Measurements from ENCODE around the gene HSP90B1. TPM values are rescaled to one million over a fixed set of nuclear protein-coding genes. Genes with fewer than 3 reads are reported as not detected.

Gene HSP90B1
- total RNA-seq, 1 donor from 2014 or later: 748 TPM

DNA sequence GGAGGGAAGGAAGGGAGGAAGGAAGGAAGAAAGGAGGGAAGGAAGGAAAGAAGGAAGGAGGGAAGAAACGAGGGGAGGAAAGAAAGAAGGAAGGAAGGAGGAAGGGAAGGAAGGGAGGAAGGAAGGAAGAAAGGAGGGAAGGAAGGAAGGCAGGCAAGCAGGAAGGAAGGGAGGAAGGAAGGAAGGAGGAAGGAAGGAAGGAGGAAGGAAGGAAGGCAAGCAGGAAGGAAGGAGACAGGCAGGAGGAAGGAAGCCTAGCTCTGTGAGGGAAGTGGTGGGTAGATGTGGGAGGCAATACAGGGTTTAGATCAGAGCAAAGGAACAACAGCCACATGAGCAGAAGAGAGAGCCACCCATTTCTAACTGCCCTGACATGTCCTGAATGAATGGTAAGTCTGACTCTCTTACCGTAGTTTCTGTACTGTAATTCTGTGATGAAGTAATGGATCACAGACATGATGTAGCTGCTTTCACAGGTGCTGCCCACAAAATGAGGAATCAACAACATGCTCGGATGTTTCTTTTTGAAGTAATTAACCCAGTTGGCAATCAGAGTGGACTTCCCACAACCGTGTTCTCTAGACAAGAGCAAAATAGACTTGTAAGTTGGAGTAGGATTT, 24.4 kb upstream of the HSP90B1 start:
- H3K4me3 ChIP-seq (ENCODE audit: low read depth, low read length): no peak overlapping the region
- H3K36me3 ChIP-seq (ENCODE audit: control insufficient read depth, insufficient read depth, low read length): no peaks in the 10 kb centered on the region
- DNase-seq (ENCODE audit: low read depth): no peak
- peaks cover 2% of the 10 kb centered on the region for H3K27me3 ChIP-seq (ENCODE audit: control insufficient read depth, insufficient read depth, low read length)
- TF ChIP-seq, protein P1, sequence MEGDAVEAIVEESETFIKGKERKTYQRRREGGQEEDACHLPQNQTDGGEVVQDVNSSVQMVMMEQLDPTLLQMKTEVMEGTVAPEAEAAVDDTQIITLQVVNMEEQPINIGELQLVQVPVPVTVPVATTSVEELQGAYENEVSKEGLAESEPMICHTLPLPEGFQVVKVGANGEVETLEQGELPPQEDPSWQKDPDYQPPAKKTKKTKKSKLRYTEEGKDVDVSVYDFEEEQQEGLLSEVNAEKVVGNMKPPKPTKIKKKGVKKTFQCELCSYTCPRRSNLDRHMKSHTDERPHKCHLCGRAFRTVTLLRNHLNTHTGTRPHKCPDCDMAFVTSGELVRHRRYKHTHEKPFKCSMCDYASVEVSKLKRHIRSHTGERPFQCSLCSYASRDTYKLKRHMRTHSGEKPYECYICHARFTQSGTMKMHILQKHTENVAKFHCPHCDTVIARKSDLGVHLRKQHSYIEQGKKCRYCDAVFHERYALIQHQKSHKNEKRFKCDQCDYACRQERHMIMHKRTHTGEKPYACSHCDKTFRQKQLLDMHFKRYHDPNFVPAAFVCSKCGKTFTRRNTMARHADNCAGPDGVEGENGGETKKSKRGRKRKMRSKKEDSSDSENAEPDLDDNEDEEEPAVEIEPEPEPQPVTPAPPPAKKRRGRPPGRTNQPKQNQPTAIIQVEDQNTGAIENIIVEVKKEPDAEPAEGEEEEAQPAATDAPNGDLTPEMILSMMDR (IDR thresholded peaks at IDR 0.05; ENCODE audit: insufficient read depth, low read length, poor library complexity, severe bottlenecking): no peak

DNA sequence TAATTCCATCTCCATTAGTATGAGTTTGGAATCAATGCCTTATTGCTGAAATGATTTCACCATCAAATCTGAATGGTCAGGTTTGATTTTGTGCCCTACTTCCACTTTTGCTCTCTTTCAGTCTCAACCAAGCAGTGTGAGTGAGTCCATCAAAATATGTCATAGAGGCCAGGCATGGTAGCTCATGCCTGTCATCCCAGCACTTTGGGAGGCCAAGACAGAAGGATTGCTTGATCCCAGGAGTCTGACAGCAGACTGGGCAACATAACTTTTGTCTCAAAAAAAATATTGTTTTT, 22.0 kb upstream of the HSP90B1 start:
- Histone ChIP-seq H3K27me3 (ENCODE audit: control insufficient read depth, insufficient read depth, low read length) (no peaks in the 10 kb centered on the region), H3K36me3 (ENCODE audit: control insufficient read depth, insufficient read depth, low read length) (no peaks in the 10 kb centered on the region), H3K4me3 (ENCODE audit: low read depth, low read length) (no peak overlapping the region)
- no peak for DNase-seq (ENCODE audit: low read depth)
- TF ChIP-seq, protein P1 (IDR thresholded peaks at IDR 0.05; ENCODE audit: insufficient read depth, low read length, poor library complexity, severe bottlenecking): no peak

DNA sequence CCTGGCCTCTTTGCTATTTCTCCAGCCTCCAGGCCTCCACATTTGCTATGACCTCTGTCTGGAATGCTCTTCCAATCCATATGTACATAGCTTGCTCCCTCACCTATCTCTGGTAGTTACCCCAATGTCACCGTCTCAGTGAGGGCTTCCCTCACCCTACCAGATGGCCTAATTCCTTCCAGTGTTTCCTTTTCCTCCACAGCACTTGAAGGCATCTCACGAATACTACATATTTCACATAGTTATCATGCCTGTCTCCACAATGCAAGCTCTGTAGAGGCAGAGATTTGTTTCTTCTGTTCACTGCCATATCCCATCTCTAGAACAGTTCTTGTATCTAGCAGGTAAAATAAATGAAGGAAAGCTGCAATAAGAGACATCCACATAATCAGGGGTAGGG, 21.3 kb upstream of the HSP90B1 start:
- no peak overlapping the region for H3K4me3 ChIP-seq (ENCODE audit: low read depth, low read length)
- TF ChIP-seq, protein P1 (IDR thresholded peaks at IDR 0.05; ENCODE audit: insufficient read depth, low read length, poor library complexity, severe bottlenecking): no peak
- no peaks in the 10 kb centered on the region for H3K36me3 ChIP-seq (ENCODE audit: control insufficient read depth, insufficient read depth, low read length)
- no peaks in the 10 kb centered on the region for H3K27me3 ChIP-seq (ENCODE audit: control insufficient read depth, insufficient read depth, low read length)
- no peak for DNase-seq (ENCODE audit: low read depth)

DNA sequence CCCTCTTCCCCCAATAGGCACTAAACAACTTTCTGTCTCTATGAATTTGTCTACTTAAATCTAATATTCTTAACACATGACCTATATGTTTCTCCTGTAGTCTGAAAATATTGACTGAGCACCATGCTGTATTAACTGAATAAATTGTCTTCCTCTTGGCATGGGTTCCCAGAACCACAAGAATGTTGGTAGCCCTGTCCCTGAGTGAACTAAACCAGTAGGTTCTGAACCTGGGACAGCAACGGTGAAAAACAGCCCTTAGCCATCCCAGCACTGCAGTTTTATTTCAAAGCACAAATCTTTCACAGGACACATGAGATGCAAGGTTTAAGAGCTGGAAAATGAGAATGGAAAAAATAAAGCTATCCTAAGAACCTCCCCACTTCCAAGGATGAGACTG, 20.4 kb upstream of the HSP90B1 start:
- TF ChIP-seq, protein P1 (IDR thresholded peaks at IDR 0.05; ENCODE audit: insufficient read depth, low read length, poor library complexity, severe bottlenecking): no peak
- no peak overlapping the region for H3K4me3 ChIP-seq (ENCODE audit: low read depth, low read length)
- DNase-seq (ENCODE audit: low read depth): no peak
- H3K36me3 ChIP-seq (ENCODE audit: control insufficient read depth, insufficient read depth, low read length): no peaks in the 10 kb centered on the region
- H3K27me3 ChIP-seq (ENCODE audit: control insufficient read depth, insufficient read depth, low read length): no peaks in the 10 kb centered on the region

DNA sequence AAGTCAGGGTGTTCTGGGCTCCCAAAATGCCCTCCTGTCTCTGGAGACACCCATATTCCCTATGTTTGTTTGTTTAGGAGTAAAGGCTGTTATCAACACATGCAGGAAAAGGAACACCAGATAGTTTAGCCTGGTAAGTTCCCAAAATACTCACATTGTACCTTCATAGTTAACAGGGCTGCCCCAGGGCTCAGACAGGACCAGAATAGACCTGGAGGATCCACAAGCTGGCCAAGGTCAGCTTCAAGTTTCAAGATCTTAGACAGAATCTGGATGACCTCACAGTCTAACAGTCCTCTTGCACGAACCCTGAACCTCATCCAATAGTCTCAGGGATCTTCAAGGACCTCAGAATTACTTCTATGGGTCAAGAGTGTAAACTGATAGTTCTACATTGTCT, 18.1 kb upstream of the HSP90B1 start:
- no peak for DNase-seq (ENCODE audit: low read depth)
- Histone ChIP-seq H3K4me3 (ENCODE audit: low read depth, low read length) (no peak overlapping the region), H3K36me3 (ENCODE audit: control insufficient read depth, insufficient read depth, low read length) (no peaks in the 10 kb centered on the region), H3K27me3 (ENCODE audit: control insufficient read depth, insufficient read depth, low read length) (no peaks in the 10 kb centered on the region)
- TF ChIP-seq, protein P1 (IDR thresholded peaks at IDR 0.05; ENCODE audit: insufficient read depth, low read length, poor library complexity, severe bottlenecking): no peak

DNA sequence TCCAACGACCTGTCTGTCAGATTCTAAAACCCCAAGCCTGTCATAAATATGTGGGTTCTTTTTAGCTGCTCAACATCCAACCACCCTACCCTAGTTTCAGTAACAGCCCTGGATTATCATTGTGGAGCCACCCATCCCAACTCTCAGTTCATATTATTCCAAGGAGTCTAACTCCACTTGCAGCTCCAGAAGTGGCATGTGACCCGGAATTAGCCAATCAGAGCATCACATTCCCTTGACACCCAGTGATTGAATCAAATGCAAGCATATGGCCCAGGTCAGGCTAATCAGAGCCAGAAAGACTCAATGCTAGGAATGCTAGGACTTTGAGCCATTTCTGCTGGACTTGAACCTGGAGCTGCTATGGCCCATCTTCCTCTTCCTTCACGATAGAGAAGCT, 17.1 kb upstream of the HSP90B1 start:
- no peaks in the 10 kb centered on the region for H3K36me3 ChIP-seq (ENCODE audit: control insufficient read depth, insufficient read depth, low read length)
- H3K27me3 ChIP-seq (ENCODE audit: control insufficient read depth, insufficient read depth, low read length): no peaks in the 10 kb centered on the region
- no peak for DNase-seq (ENCODE audit: low read depth)
- no peak overlapping the region for H3K4me3 ChIP-seq (ENCODE audit: low read depth, low read length)
- TF ChIP-seq, protein P1 (IDR thresholded peaks at IDR 0.05; ENCODE audit: insufficient read depth, low read length, poor library complexity, severe bottlenecking): no peak
